Lower leg skin (tissue), 4 donors: ENCODE measurements around the gene ARHGAP1. TPM values are rescaled to one million over a fixed set of nuclear protein-coding genes. Genes with fewer than 3 reads are reported as not detected.

Experiments
- DNase-seq, 2 donors: peaks; one replicate each; pipeline ENCODE4 v3.0.0-alpha.2; 2019; ENCODE audit warnings: low spot score in 2 of 2
- H3K4me3 ChIP-seq: fragments of 200-600 bp; sonication (generic); 2 replicates; pipeline ENCODE4 v1.5.1; 2017; ENCODE audit warnings: mild to moderate bottlenecking, low read depth; ENCODE audit not compliant: poor library complexity, severe bottlenecking
- CTCF ChIP-seq, 3 donors: fragments of 450-650 bp; IDR thresholded peaks; one replicate each; pipeline ENCODE4 v1.5.1; 2016; ENCODE audit warnings: antibody characterized with exemption in 3 of 3, mild to moderate bottlenecking in 3 of 3, moderate library complexity in 2 of 3
- POLR2A ChIP-seq, 2 donors: fragments of 450-650 bp; IDR thresholded peaks; one replicate each; pipeline ENCODE4 v1.6.1; 2016 to 2017; ENCODE audit warnings: antibody characterized with exemption in 2 of 2, mild to moderate bottlenecking in 1 of 2, moderate library complexity in 1 of 2
- WGBS, 2 donors: methylation state at CpG; one replicate each; pipeline ENCODE4 v1.1.5; 2018; 5-methylcytosine and 5-hydroxymethylcytosine counted together
- intact Hi-C: fragments of 100-400 bp; cut with DNase I; formaldehyde crosslinking; loops from one replicate; pipeline ENCODE4 v1.15.0; 2023; ENCODE audit warnings: low total_unique reads
- total RNA-seq, 4 donors: library from RNA; depleted of rRNA; stranded (reverse); fragments of >200 nt; gene quantifications; one replicate each; pipeline ENCODE4 v1.1.0, GENCODE V29; 2016

Gene ARHGAP1
- total RNA-seq, 4 donors from 2014 or later, result 56.4 to 70.6 (median 64.3) TPM

DNA sequence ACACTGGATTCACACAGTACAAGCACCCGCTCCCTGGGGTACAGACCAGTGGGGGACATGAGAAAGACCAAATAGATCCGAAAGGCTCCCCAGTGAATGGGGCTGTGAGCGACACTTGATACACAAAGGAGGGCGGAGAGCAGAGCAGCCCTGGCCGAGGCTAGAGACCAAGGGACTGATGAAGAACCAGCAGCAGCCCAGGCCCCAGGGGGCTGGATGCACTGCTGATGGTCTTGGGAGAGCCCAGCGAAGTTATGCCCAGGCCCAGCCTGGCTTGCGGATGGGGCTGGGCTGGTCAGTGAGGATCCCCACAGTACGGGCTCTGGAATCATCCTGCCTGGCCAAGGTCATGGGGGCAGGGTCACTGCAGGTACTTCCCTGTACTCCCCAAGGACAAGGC, 23.2 kb downstream of the ARHGAP1 start:
- intact Hi-C loops, result no loop called here

GRCh38 chr11:46676436-46677158, 23.8 kb downstream of the ARHGAP1 start:
- H3K4me3 ChIP-seq, result no peak overlapping the region
- intact Hi-C loops, result no loop called here
- DNase-seq, result no peak
- WGBS, 2 donors, result 63 to 65% methylated on average over 15 of the region's 15 CpGs
- TF ChIP-seq CTCF (IDR thresholded peaks at IDR 0.05) (no peak), POLR2A (IDR thresholded peaks at IDR 0.05) (no peak)

More for the DNA sequence above, 23.2 kb downstream of the ARHGAP1 start:
- WGBS, 2 donors, result 81 to 90% methylated on average over 8 of the region's 8 CpGs
- TF ChIP-seq CTCF (IDR thresholded peaks at IDR 0.05), result no peak
- no peak for TF ChIP-seq POLR2A (IDR thresholded peaks at IDR 0.05)
- DNase-seq, result no peak
- H3K4me3 ChIP-seq, result no peak overlapping the region

DNA sequence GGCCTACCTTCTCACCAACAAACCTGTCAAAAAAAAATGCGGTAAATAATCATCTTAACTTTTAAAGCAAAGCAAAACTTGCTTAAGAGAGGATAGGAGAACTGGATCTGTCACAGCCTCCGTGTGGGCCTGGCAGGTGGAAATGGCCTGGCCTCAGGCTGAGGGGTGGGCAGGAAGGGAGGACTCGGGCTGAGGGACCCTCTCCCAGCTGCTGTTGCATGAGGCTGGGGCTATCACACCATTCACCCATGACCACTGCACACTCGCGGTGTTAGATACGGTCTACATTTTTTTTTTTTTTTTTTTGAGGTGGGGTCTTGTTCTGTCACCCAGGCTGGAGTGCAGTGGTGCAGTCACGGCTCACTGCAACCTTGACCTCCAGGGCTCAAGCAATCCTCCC, 24.5 kb downstream of the ARHGAP1 start:
- intact Hi-C loops, result no loop called here
- no peak for TF ChIP-seq POLR2A (IDR thresholded peaks at IDR 0.05)
- TF ChIP-seq CTCF (IDR thresholded peaks at IDR 0.05), result no peak
- WGBS, 2 donors, result 66 to 72% methylated on average over 7 of the region's 7 CpGs

GRCh38 chr11:46675288-46675851, 25.0 kb downstream of the ARHGAP1 start:
- TF ChIP-seq CTCF (IDR thresholded peaks at IDR 0.05) (no peak), POLR2A (IDR thresholded peaks at IDR 0.05) (no peak)

More for the DNA sequence above, 24.5 kb downstream of the ARHGAP1 start:
- DNase-seq, result no peak
- H3K4me3 ChIP-seq, result no peak overlapping the region

GRCh38 chr11:46674463-46675287, 25.7 kb downstream of the ARHGAP1 start:
- WGBS, 2 donors, result 32 to 33% methylated on average over 12 of the region's 12 CpGs
- no peak for DNase-seq
- TF ChIP-seq CTCF (IDR thresholded peaks at IDR 0.05) (no peak), POLR2A (IDR thresholded peaks at IDR 0.05) (no peak)
- H3K4me3 ChIP-seq, result no peak overlapping the region
- intact Hi-C loops, result no loop called here

More at GRCh38 chr11:46675288-46675851, 25.0 kb downstream of the ARHGAP1 start:
- DNase-seq, result peak; percentile 77 to 92
- 17 to 26% methylated on average over 4 of the region's 4 CpGs for WGBS, 2 donors
- intact Hi-C loops, result no loop called here
- H3K4me3 ChIP-seq, result no peak overlapping the region
